ENCODE results near the gene AP3B2.
"Not testable (repeated sequence)": the region's sequence is repeated elsewhere in the genome, so short reads cannot be mapped to it uniquely, and the experiment has no call there.

AP3B2 gene

GRCh38 chr15:82646250-82647044, 63.2 kb downstream of the AP3B2 start:
- no peak overlapping the region for H3K27ac ChIP-seq (ENCODE audit: low read length)

GRCh38 chr15:82644967-82645852, 64.5 kb downstream of the AP3B2 start:
- ATAC-seq (ENCODE audit: insufficient read depth, low read depth); H4K20me1 ChIP-seq (ENCODE audit: insufficient read depth, low read length); H3K4me1 ChIP-seq (ENCODE audit: insufficient read depth, low read length); H3K27ac ChIP-seq (ENCODE audit: low read length); H3K79me2 ChIP-seq (ENCODE audit: insufficient read depth, low read length); H3K9me3 ChIP-seq (ENCODE audit: insufficient read depth, low read length, severe bottlenecking); H3K27me3 ChIP-seq (ENCODE audit: insufficient read depth, low read length, poor library complexity); H3K4me2 ChIP-seq (ENCODE audit: insufficient read depth, low read length); DNase-seq; H3K9ac ChIP-seq (ENCODE audit: low read depth, low read length); H3K4me3 ChIP-seq (ENCODE audit: low read depth in 1 of 2, low read length in 2 of 2); H3K36me3 ChIP-seq (ENCODE audit: insufficient read depth, low read length); H2AFZ ChIP-seq (ENCODE audit: low read depth, low read length): not testable (repeated sequence)

More at GRCh38 chr15:82646250-82647044, 63.2 kb downstream of the AP3B2 start:
- H3K4me2 ChIP-seq (ENCODE audit: insufficient read depth, low read length) = no peak overlapping the region
- no peak for ATAC-seq (ENCODE audit: insufficient read depth, low read depth)
- H3K4me1 ChIP-seq (ENCODE audit: insufficient read depth, low read length) = no peaks in the 10 kb centered on the region
- DNase-seq = no peak
- no peaks in the 10 kb centered on the region for H3K36me3 ChIP-seq (ENCODE audit: insufficient read depth, low read length)
- TF ChIP-seq CTCF (IDR thresholded peaks at IDR 0.05; ENCODE audit: borderline replicate concordance, extremely low read depth, low read length, poor library complexity, severe bottlenecking) (no peak), EZH2 (IDR thresholded peaks at IDR 0.05; ENCODE audit: borderline replicate concordance, low read depth, low read length, severe bottlenecking) (no peak)
- H4K20me1 ChIP-seq (ENCODE audit: insufficient read depth, low read length) = no peaks in the 10 kb centered on the region
- no peak overlapping the region for H3K9ac ChIP-seq (ENCODE audit: low read depth, low read length)
- H2AFZ ChIP-seq (ENCODE audit: low read depth, low read length) = no peak overlapping the region
- no peaks in the 10 kb centered on the region for H3K9me3 ChIP-seq (ENCODE audit: insufficient read depth, low read length, severe bottlenecking)
- H3K27me3 ChIP-seq (ENCODE audit: insufficient read depth, low read length, poor library complexity) = peaks cover 4% of the 10 kb centered on the region
- H3K4me3 ChIP-seq (ENCODE audit: low read depth in 1 of 2, low read length in 2 of 2) = no peak overlapping the region
- H3K79me2 ChIP-seq (ENCODE audit: insufficient read depth, low read length) = no peaks in the 10 kb centered on the region

GRCh38 chr15:82643992-82644391, 65.7 kb downstream of the AP3B2 start:
- no peaks in the 10 kb centered on the region for H4K20me1 ChIP-seq (ENCODE audit: insufficient read depth, low read length)
- H2AFZ ChIP-seq (ENCODE audit: low read depth, low read length) = no peak overlapping the region
- TF ChIP-seq CTCF (IDR thresholded peaks at IDR 0.05; ENCODE audit: borderline replicate concordance, extremely low read depth, low read length, poor library complexity, severe bottlenecking) = no peak
- peaks cover 6% of the 10 kb centered on the region for H3K27me3 ChIP-seq (ENCODE audit: insufficient read depth, low read length, poor library complexity)
- no peaks in the 10 kb centered on the region for H3K9me3 ChIP-seq (ENCODE audit: insufficient read depth, low read length, severe bottlenecking)
- DNase-seq (no peak), ATAC-seq (ENCODE audit: insufficient read depth, low read depth) (no peak)
- no peaks in the 10 kb centered on the region for H3K4me1 ChIP-seq (ENCODE audit: insufficient read depth, low read length)
- no peaks in the 10 kb centered on the region for H3K36me3 ChIP-seq (ENCODE audit: insufficient read depth, low read length)
- no peak overlapping the region for H3K4me2 ChIP-seq (ENCODE audit: insufficient read depth, low read length)
- H3K27ac ChIP-seq (ENCODE audit: low read length) = no peak overlapping the region
- no peak overlapping the region for H3K4me3 ChIP-seq (ENCODE audit: low read depth in 1 of 2, low read length in 2 of 2)
- H3K79me2 ChIP-seq (ENCODE audit: insufficient read depth, low read length) = no peaks in the 10 kb centered on the region
- no peak overlapping the region for H3K9ac ChIP-seq (ENCODE audit: low read depth, low read length)

- no peak overlapping the region for H3K9ac ChIP-seq (ENCODE audit: low read depth, low read length)
- H3K36me3 ChIP-seq (ENCODE audit: insufficient read depth, low read length) = no peaks in the 10 kb centered on the region
- H3K9me3 ChIP-seq (ENCODE audit: insufficient read depth, low read length, severe bottlenecking) = no peaks in the 10 kb centered on the region
- no peaks in the 10 kb centered on the region for H4K20me1 ChIP-seq (ENCODE audit: insufficient read depth, low read length)
- H3K27me3 ChIP-seq (ENCODE audit: insufficient read depth, low read length, poor library complexity) = peaks cover 6% of the 10 kb centered on the region
- no peaks in the 10 kb centered on the region for H3K4me1 ChIP-seq (ENCODE audit: insufficient read depth, low read length)
- H2AFZ ChIP-seq (ENCODE audit: low read depth, low read length) = no peak overlapping the region
- no peak overlapping the region for H3K4me3 ChIP-seq (ENCODE audit: low read depth in 1 of 2, low read length in 2 of 2)
- TF ChIP-seq EZH2 (IDR thresholded peaks at IDR 0.05; ENCODE audit: borderline replicate concordance, low read depth, low read length, severe bottlenecking) (no peak), CTCF (IDR thresholded peaks at IDR 0.05; ENCODE audit: borderline replicate concordance, extremely low read depth, low read length, poor library complexity, severe bottlenecking) (no peak)
- no peak for DNase-seq
- no peak overlapping the region for H3K4me2 ChIP-seq (ENCODE audit: insufficient read depth, low read length)
- ATAC-seq (ENCODE audit: insufficient read depth, low read depth) = no peak
- no peaks in the 10 kb centered on the region for H3K79me2 ChIP-seq (ENCODE audit: insufficient read depth, low read length)
- no peak overlapping the region for H3K27ac ChIP-seq (ENCODE audit: low read length)
These were observed 67.0 kb downstream of the AP3B2 start for GRCh38 chr15:82642656-82643055.
